T-helper 1 cell treated with Interleukin-12 subunit alpha and Interleukin-12 subunit beta and Interleukin-4 antibody, amounts not matched to agents 30 μg/mL and 1 μg/mL, for 36 hours (primary cell): ENCODE measurements around the gene AHNAK2.
"Not testable (repeated sequence)": the region's sequence is repeated elsewhere in the genome, so short reads cannot be mapped to it uniquely, and the experiment has no call there.

Experiments
- H3K27ac Mint-ChIP-seq: one replicate; pipeline ENCODE4 v1.8.0; 2021; ENCODE audit warnings: mild to moderate bottlenecking, mixed read lengths
- H3K27me3 Mint-ChIP-seq: one replicate; pipeline ENCODE4 v1.8.0; 2021; ENCODE audit warnings: low read depth, mixed read lengths
- H3K36me3 Mint-ChIP-seq: one replicate; pipeline ENCODE4 v1.8.0; 2021; ENCODE audit warnings: low read depth, mixed read lengths
- H3K4me1 Mint-ChIP-seq: one replicate; pipeline ENCODE4 v1.8.0; 2021; ENCODE audit warnings: low read depth, mixed read lengths
- H3K4me3 Mint-ChIP-seq: one replicate; pipeline ENCODE4 v1.8.0; 2021; ENCODE audit warnings: mild to moderate bottlenecking, moderate library complexity, mixed read lengths
- H3K9me3 Mint-ChIP-seq: one replicate; pipeline ENCODE4 v1.8.0; 2021; ENCODE audit warnings: mixed read lengths

Gene AHNAK2

DNA sequence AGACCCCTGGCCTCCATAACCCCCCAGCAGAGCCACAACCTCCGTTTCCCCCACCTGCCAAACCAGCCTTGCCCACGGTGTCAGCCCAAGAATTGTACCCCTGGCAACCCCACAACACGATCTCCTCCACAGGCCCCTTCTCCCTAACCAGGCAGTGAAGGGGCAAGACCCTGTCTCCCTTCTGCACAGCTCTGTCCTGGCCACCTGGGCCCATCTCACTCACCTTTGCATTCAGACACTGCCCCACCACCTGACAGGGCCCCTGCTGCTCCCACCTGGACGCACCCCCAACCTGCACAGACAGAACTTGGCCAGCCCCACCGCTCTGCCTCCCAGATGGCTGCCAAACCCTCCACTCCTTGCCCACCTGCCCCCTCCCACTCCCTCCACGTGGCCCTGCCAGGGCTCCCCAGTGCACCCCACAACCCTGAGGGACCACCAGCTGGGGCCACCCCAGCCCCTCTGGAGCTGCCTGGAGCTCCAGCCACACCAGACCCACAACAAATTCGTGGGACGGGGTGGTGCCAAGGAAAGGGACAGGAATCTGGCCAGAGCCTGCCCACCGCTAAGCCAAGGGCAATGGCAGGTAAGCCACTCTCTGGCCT is 11.8 kb downstream of the AHNAK2 start:
- peaks cover 12% of the 10 kb centered on the region for H3K27me3 Mint-ChIP-seq
- H3K4me1 Mint-ChIP-seq, result no peaks in the 10 kb centered on the region
- no peak overlapping the region for H3K27ac Mint-ChIP-seq
- no peaks in the 10 kb centered on the region for H3K36me3 Mint-ChIP-seq
- no peak overlapping the region for H3K4me3 Mint-ChIP-seq
- no peaks in the 10 kb centered on the region for H3K9me3 Mint-ChIP-seq

DNA sequence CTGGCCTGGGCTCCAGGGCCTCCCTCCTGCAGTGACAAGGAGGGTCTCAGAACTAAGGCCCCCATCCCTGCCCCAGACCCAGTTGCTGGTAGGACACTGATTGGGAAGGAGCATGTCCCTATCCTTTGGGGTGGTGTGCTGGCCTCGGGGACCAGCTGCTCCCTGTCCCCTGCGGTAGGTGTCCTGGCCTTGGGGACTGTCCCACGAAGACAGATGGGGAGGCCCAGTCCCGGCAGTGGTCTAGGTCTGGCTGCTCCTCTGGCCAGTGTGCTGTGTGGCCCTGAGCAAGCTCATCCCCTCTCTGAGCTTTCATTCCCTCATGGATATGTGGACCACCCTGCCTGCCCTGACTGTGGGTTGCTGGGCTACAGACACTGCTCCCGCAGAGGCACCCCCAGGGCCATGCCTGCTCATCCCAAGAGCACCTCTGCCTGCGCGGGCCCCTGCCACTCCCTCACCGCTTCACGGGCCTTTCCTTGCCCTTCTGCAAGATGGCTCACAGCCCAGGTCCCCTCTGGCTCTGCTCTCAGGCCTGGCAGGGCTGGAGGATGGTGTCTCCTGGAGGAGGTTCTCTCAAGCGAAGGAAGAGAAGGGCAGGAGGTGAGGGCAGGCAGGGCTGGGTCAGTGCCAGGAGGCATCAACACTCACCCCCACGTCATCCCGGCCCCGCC is 12.5 kb downstream of the AHNAK2 start:
- Mint-ChIP-seq H3K4me1 (no peaks in the 10 kb centered on the region), H3K9me3 (no peaks in the 10 kb centered on the region), H3K27me3 (peaks cover 12% of the 10 kb centered on the region), H3K27ac (no peak overlapping the region), H3K4me3 (no peak overlapping the region), H3K36me3 (no peaks in the 10 kb centered on the region)

- Mint-ChIP-seq H3K36me3 (no peaks in the 10 kb centered on the region), H3K27ac (no peak overlapping the region), H3K4me3 (no peak overlapping the region), H3K4me1 (no peaks in the 10 kb centered on the region), H3K27me3 (peaks cover 12% of the 10 kb centered on the region), H3K9me3 (no peaks in the 10 kb centered on the region)
Observed at GRCh38 chr14:104964546-104964945, 13.6 kb downstream of the AHNAK2 start.

GRCh38 chr14:104957146-104958113 is 20.7 kb downstream of the AHNAK2 start:
- H3K4me3 Mint-ChIP-seq, result no peak overlapping the region

GRCh38 chr14:104956290-104956890 is 21.8 kb downstream of the AHNAK2 start:
- H3K4me3 Mint-ChIP-seq, result no peak overlapping the region
- no peak overlapping the region for H3K27ac Mint-ChIP-seq
- no peaks in the 10 kb centered on the region for H3K36me3 Mint-ChIP-seq
- H3K27me3 Mint-ChIP-seq, result peaks cover 9% of the 10 kb centered on the region
- no peaks in the 10 kb centered on the region for H3K4me1 Mint-ChIP-seq
- no peaks in the 10 kb centered on the region for H3K9me3 Mint-ChIP-seq

More at GRCh38 chr14:104957146-104958113, 20.7 kb downstream of the AHNAK2 start:
- Mint-ChIP-seq H3K4me1 (no peaks in the 10 kb centered on the region), H3K9me3 (no peaks in the 10 kb centered on the region), H3K27ac (no peak overlapping the region), H3K36me3 (no peaks in the 10 kb centered on the region), H3K27me3 (peaks cover 9% of the 10 kb centered on the region)

DNA sequence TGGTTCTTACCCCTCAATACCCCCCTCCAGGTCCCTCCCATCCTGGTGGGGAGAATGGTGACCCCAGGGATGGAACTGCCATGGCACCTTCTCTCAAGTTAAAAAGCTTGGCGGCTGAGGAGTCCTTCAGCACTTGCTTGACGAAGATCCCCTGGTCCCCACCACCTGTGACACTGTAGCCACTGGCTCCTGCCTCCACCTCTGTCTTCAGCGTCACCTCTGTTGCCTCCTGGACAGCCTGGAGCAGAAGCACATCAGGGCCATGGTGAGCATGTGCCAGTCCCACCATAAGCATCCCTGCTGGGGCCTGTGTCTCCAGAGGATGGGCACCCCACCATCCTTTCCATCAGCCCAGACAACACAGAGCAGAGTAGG is 22.8 kb downstream of the AHNAK2 start:
- Mint-ChIP-seq H3K36me3 (no peaks in the 10 kb centered on the region), H3K27me3 (peaks cover 9% of the 10 kb centered on the region), H3K4me1 (no peaks in the 10 kb centered on the region), H3K27ac (no peak overlapping the region), H3K9me3 (no peaks in the 10 kb centered on the region), H3K4me3 (no peak overlapping the region)

DNA sequence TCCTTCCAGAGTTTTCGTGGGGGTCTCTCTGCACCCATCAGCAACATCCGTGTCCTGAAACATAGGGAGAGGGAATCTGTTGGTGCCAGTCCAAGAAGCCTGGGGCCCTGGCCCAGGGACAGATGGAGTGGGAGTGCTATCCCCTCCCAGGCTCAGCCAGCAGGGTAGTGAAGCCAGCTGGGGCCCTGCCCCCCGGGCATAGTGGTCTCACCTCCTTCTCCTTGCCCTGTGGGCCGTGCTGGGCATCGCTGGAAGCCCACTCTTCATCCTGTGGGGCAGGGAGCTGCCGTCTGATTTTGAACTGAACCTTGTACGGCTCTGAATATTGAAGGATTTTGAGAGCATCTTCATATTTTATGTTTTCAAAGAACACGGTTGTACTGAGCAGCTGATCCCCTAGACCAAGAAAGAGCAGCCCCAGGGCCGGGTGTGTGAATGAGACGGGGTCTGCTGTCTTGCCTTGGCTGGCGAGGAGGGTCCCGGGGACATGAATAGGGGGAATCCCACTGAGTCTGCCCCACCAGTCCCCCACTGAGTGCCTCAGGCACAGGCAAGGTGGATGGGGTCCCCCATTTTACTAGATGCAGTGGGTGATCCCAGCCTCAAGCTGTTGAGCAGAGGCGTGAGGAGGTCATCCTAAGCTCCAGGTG is 23.3 kb downstream of the AHNAK2 start:
- H3K27ac Mint-ChIP-seq, result no peak overlapping the region
- peaks cover 9% of the 10 kb centered on the region for H3K27me3 Mint-ChIP-seq
- no peaks in the 10 kb centered on the region for H3K36me3 Mint-ChIP-seq
- H3K4me1 Mint-ChIP-seq, result no peaks in the 10 kb centered on the region
- H3K9me3 Mint-ChIP-seq, result no peaks in the 10 kb centered on the region
- no peak overlapping the region for H3K4me3 Mint-ChIP-seq

GRCh38 chr14:104953896-104954656 is 24.1 kb downstream of the AHNAK2 start:
- Mint-ChIP-seq H3K27ac (no peak overlapping the region), H3K4me1 (no peaks in the 10 kb centered on the region), H3K27me3 (peaks cover 9% of the 10 kb centered on the region), H3K9me3 (no peaks in the 10 kb centered on the region), H3K4me3 (no peak overlapping the region), H3K36me3 (no peaks in the 10 kb centered on the region)

GRCh38 chr14:104953097-104953496 is 25.1 kb downstream of the AHNAK2 start:
- Mint-ChIP-seq H3K4me3 (no peak overlapping the region), H3K36me3 (no peaks in the 10 kb centered on the region), H3K27me3 (peaks cover 4% of the 10 kb centered on the region), H3K27ac (no peak overlapping the region), H3K4me1 (no peaks in the 10 kb centered on the region), H3K9me3 (no peaks in the 10 kb centered on the region)

DNA sequence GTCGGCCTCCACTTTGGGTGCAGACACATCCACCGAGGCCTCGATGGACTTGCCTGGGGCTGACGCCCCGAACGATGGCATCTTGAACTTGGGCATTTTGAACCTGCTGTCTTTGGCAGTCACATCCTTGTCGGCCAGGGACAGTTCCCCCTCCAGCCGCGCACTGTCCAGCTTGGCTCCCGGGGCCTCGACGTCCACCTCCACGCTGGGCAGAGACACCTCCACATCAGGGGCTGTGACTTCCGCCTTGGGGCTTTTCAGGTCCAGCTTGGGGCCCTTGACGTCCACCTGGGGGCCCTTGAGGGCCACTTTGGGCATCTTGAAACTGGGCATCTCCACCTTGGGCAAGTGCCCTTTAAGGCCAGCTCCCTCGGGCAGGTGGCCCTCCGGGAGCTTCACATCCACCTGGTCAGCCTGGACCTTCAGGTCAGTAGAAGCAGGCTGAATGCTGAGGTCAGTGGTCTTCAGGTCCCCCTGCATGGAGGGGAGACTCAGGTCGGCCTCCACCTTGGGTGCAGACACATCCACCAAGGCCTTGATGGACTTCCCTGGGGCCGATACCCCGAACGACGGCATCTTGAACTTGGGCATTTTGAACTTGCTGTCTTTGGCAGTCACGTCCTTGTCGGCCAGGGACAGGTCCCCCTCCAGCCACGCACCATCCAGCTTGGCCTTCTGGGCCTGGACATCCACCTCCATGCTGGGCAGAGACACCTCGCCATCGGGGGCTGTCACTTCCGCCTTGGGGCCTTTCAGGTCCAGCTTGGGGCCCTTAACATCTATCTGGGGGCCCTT is 26.1 kb downstream of the AHNAK2 start:
- not testable (repeated sequence) for H3K27ac Mint-ChIP-seq, H3K9me3 Mint-ChIP-seq, H3K27me3 Mint-ChIP-seq

GRCh38 chr14:104950701-104951100 is 27.5 kb downstream of the AHNAK2 start:
- not testable (repeated sequence) for H3K27ac Mint-ChIP-seq, H3K4me3 Mint-ChIP-seq, H3K4me1 Mint-ChIP-seq, H3K27me3 Mint-ChIP-seq, H3K9me3 Mint-ChIP-seq, H3K36me3 Mint-ChIP-seq

More for the DNA sequence above, 26.1 kb downstream of the AHNAK2 start:
- not testable (repeated sequence) for H3K4me3 Mint-ChIP-seq, H3K36me3 Mint-ChIP-seq, H3K4me1 Mint-ChIP-seq

DNA sequence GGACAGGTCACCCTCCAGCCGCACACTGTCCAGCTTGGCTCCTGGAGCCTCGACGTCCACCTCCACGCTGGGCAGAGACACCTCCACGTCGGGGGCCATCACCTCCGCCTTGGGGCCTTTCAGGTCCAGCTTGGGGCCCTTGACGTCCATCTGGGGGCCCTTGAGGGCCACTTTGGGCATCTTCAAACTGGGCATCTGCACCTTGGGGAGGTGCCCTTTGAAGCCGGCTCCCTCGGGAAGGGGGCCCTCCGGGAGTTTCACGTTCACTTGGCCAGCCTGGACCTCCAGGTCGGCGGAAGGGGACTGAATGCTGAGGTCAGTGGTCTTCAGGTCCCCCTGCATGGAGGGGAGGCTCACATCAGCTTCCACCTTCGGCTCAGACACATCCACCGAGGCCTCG is 28.2 kb downstream of the AHNAK2 start:
- no peaks in the 10 kb centered on the region for H3K36me3 Mint-ChIP-seq
- no peaks in the 10 kb centered on the region for H3K9me3 Mint-ChIP-seq
- H3K4me3 Mint-ChIP-seq, result no peak overlapping the region
- H3K27ac Mint-ChIP-seq, result no peak overlapping the region
- no peaks in the 10 kb centered on the region for H3K4me1 Mint-ChIP-seq
- no peaks in the 10 kb centered on the region for H3K27me3 Mint-ChIP-seq

- H3K27me3 Mint-ChIP-seq, H3K27ac Mint-ChIP-seq, H3K4me3 Mint-ChIP-seq, H3K36me3 Mint-ChIP-seq, H3K9me3 Mint-ChIP-seq, H3K4me1 Mint-ChIP-seq: not testable (repeated sequence)
Observed at GRCh38 chr14:104949406-104949955, 28.7 kb downstream of the AHNAK2 start.
